ENCODE data around the gene CD84. TPM values are rescaled to one million over a fixed set of nuclear protein-coding genes. Genes with fewer than 3 reads are reported as not detected.

CD84 gene
- total RNA-seq, 1 donor from 2014 or later: not detected

- peaks cover 25% of the 10 kb centered on the region for H3K27me3 Mint-ChIP-seq
- no peak overlapping the region for H3K4me3 Mint-ChIP-seq
- no peak overlapping the region for H3K27ac Mint-ChIP-seq
- no peak for DNase-seq (ENCODE audit: extremely low spot score, unreplicated experiment)
- no peak for TF ChIP-seq CTCF (conservative IDR thresholded peaks at IDR 0.05)
- no peaks in the 10 kb centered on the region for H3K36me3 Mint-ChIP-seq
- H3K9me3 Mint-ChIP-seq: no peaks in the 10 kb centered on the region
- no peaks in the 10 kb centered on the region for H3K4me1 Mint-ChIP-seq (ENCODE audit: unreplicated experiment)
These were observed 36.4 kb upstream of the CD84 start for GRCh38 chr1:160615660-160616059.

- H3K4me1 Mint-ChIP-seq (ENCODE audit: unreplicated experiment): no peaks in the 10 kb centered on the region
- DNase-seq (ENCODE audit: extremely low spot score, unreplicated experiment): no peak
- peaks cover 33% of the 10 kb centered on the region for H3K27me3 Mint-ChIP-seq
- no peak for TF ChIP-seq CTCF (conservative IDR thresholded peaks at IDR 0.05)
- H3K4me3 Mint-ChIP-seq: no peak overlapping the region
- H3K36me3 Mint-ChIP-seq: no peaks in the 10 kb centered on the region
- no peak overlapping the region for H3K27ac Mint-ChIP-seq
- no peaks in the 10 kb centered on the region for H3K9me3 Mint-ChIP-seq
These were observed 35.1 kb upstream of the CD84 start for GRCh38 chr1:160614410-160614809.

- peaks cover 43% of the 10 kb centered on the region for H3K27me3 Mint-ChIP-seq
- H3K4me1 Mint-ChIP-seq (ENCODE audit: unreplicated experiment): no peaks in the 10 kb centered on the region
- no peaks in the 10 kb centered on the region for H3K36me3 Mint-ChIP-seq
- TF ChIP-seq CTCF (conservative IDR thresholded peaks at IDR 0.05): no peak
- no peaks in the 10 kb centered on the region for H3K9me3 Mint-ChIP-seq
- H3K4me3 Mint-ChIP-seq: no peak overlapping the region
- H3K27ac Mint-ChIP-seq: no peak overlapping the region
- DNase-seq (ENCODE audit: extremely low spot score, unreplicated experiment): no peak
These were observed 33.4 kb upstream of the CD84 start for GRCh38 chr1:160612613-160613218.

GRCh38 chr1:160610569-160611242 is 31.4 kb upstream of the CD84 start:
- Mint-ChIP-seq H3K4me3 (no peak overlapping the region), H3K36me3 (no peaks in the 10 kb centered on the region), H3K9me3 (no peaks in the 10 kb centered on the region), H3K4me1 (ENCODE audit: unreplicated experiment) (no peaks in the 10 kb centered on the region), H3K27me3 (peaks cover 49% of the 10 kb centered on the region), H3K27ac (no peak overlapping the region)
- no peak for DNase-seq (ENCODE audit: extremely low spot score, unreplicated experiment)
- no peak for TF ChIP-seq CTCF (conservative IDR thresholded peaks at IDR 0.05)

- Mint-ChIP-seq H3K4me1 (ENCODE audit: unreplicated experiment) (no peaks in the 10 kb centered on the region), H3K27me3 (peaks cover 46% of the 10 kb centered on the region), H3K27ac (no peak overlapping the region), H3K36me3 (no peaks in the 10 kb centered on the region), H3K4me3 (no peak overlapping the region), H3K9me3 (no peaks in the 10 kb centered on the region)
- no peak for DNase-seq (ENCODE audit: extremely low spot score, unreplicated experiment)
- TF ChIP-seq CTCF (conservative IDR thresholded peaks at IDR 0.05): no peak
These were observed 29.6 kb upstream of the CD84 start for GRCh38 chr1:160608941-160609340.
